ENCODE measurements around the gene IL9. TPM values are rescaled to one million over a fixed set of nuclear protein-coding genes. Genes with fewer than 3 reads are reported as not detected.

Gene IL9
- total RNA-seq, 1 experiment from 2014 or later, result not detected

GRCh38 chr5:135913713-135914626, 18.3 kb upstream of the IL9 start:
- no peak for DNase-seq
- H3K27me3 ChIP-seq, result peaks cover 13% of the 10 kb centered on the region; the same call in 1 of the 2 replicates
- no peaks in the 10 kb centered on the region for H3K36me3 ChIP-seq
- H3K27ac ChIP-seq, result no peak overlapping the region
- H3K4me1 ChIP-seq, result no peaks in the 10 kb centered on the region
- no peaks in the 10 kb centered on the region for H3K9me3 ChIP-seq (replicated peaks)
- no peak overlapping the region for H3K4me3 ChIP-seq

- no peaks in the 10 kb centered on the region; the same call in 1 of the 2 replicates for H3K9me3 ChIP-seq (replicated peaks)
- no peak overlapping the region for H3K27ac ChIP-seq
- H3K36me3 ChIP-seq, result no peaks in the 10 kb centered on the region
- no peak for DNase-seq
- H3K27me3 ChIP-seq, result peaks cover 23% of the 10 kb centered on the region
- H3K4me3 ChIP-seq, result no peak overlapping the region
- no peaks in the 10 kb centered on the region for H3K4me1 ChIP-seq
These were observed 9.5 kb upstream of the IL9 start for GRCh38 chr5:135905144-135905543.

GRCh38 chr5:135901633-135902032, 6.0 kb upstream of the IL9 start:
- peaks cover 12% of the 10 kb centered on the region for H3K4me1 ChIP-seq
- H3K36me3 ChIP-seq, result no peaks in the 10 kb centered on the region
- H3K9me3 ChIP-seq (replicated peaks), result no peaks in the 10 kb centered on the region; the same call in 1 of the 2 replicates
- H3K4me3 ChIP-seq, result no peak overlapping the region
- no peak overlapping the region for H3K27ac ChIP-seq
- H3K27me3 ChIP-seq, result peaks cover 5% of the 10 kb centered on the region; the same call in 1 of the 2 replicates
- no peak for DNase-seq

GRCh38 chr5:135900276-135900675, 4.6 kb upstream of the IL9 start:
- Histone ChIP-seq H3K4me1 (peaks cover 12% of the 10 kb centered on the region), H3K27ac (no peak overlapping the region), H3K4me3 (no peak overlapping the region), H3K9me3 (replicated peaks) (no peaks in the 10 kb centered on the region; the same call in 1 of the 2 replicates), H3K27me3 (no peaks in the 10 kb centered on the region), H3K36me3 (no peaks in the 10 kb centered on the region)
- DNase-seq, result no peak

- Histone ChIP-seq H3K27ac (no peak overlapping the region), H3K9me3 (replicated peaks) (no peaks in the 10 kb centered on the region; the same call in 1 of the 2 replicates), H3K4me3 (no peak overlapping the region), H3K27me3 (no peaks in the 10 kb centered on the region), H3K36me3 (no peaks in the 10 kb centered on the region), H3K4me1 (peaks cover 12% of the 10 kb centered on the region)
- peak; percentile 54 to 85 for DNase-seq
These were observed 3.0 kb upstream of the IL9 start for GRCh38 chr5:135898651-135899050.

- H3K27ac ChIP-seq, result no peak overlapping the region
- H3K36me3 ChIP-seq, result no peaks in the 10 kb centered on the region
- no peaks in the 10 kb centered on the region for H3K9me3 ChIP-seq (replicated peaks)
- no peak for DNase-seq
- H3K4me1 ChIP-seq, result peaks cover 37% of the 10 kb centered on the region
- no peaks in the 10 kb centered on the region for H3K27me3 ChIP-seq
- H3K4me3 ChIP-seq, result no peak overlapping the region
These were observed 852 bp downstream of the IL9 start for GRCh38 chr5:135894789-135895188.

- peaks cover 36% of the 10 kb centered on the region for H3K4me1 ChIP-seq
- H3K4me3 ChIP-seq, result no peak overlapping the region
- H3K27me3 ChIP-seq, result no peaks in the 10 kb centered on the region
- H3K9me3 ChIP-seq (replicated peaks), result no peaks in the 10 kb centered on the region
- H3K36me3 ChIP-seq, result no peaks in the 10 kb centered on the region
- no peak overlapping the region for H3K27ac ChIP-seq
- no peak for DNase-seq
These were observed 1.4 kb downstream of the IL9 start for GRCh38 chr5:135894276-135894675.

- peaks cover 31% of the 10 kb centered on the region for H3K4me1 ChIP-seq
- no peak overlapping the region for H3K4me3 ChIP-seq
- H3K27ac ChIP-seq, result peak overlapping the region; percentile 44; the same call in 1 of the 2 replicates
- DNase-seq, result peak; percentile 66 to 78
- no peaks in the 10 kb centered on the region for H3K9me3 ChIP-seq (replicated peaks)
- H3K36me3 ChIP-seq, result no peaks in the 10 kb centered on the region
- H3K27me3 ChIP-seq, result no peaks in the 10 kb centered on the region
These were observed 3.9 kb downstream of the IL9 start for GRCh38 chr5:135891791-135892190.

- Histone ChIP-seq H3K9me3 (replicated peaks) (no peaks in the 10 kb centered on the region), H3K4me1 (peaks cover 31% of the 10 kb centered on the region), H3K36me3 (no peaks in the 10 kb centered on the region), H3K4me3 (no peak overlapping the region), H3K27me3 (no peaks in the 10 kb centered on the region), H3K27ac (peak overlapping the region; percentile 44)
- DNase-seq, result peak; percentile 15 to 62
These were observed 4.4 kb downstream of the IL9 start for GRCh38 chr5:135891268-135891667.

GRCh38 chr5:135890867-135891266, 4.8 kb downstream of the IL9 start:
- Histone ChIP-seq H3K4me3 (no peak overlapping the region), H3K9me3 (replicated peaks) (no peaks in the 10 kb centered on the region), H3K27me3 (no peaks in the 10 kb centered on the region), H3K36me3 (no peaks in the 10 kb centered on the region), H3K4me1 (peaks cover 31% of the 10 kb centered on the region), H3K27ac (peak overlapping the region; percentile 44)
- peak; percentile 49 to 61 for DNase-seq

GRCh38 chr5:135890296-135890695, 5.3 kb downstream of the IL9 start:
- DNase-seq, result no peak
- no peaks in the 10 kb centered on the region for H3K36me3 ChIP-seq
- no peak overlapping the region for H3K27ac ChIP-seq
- H3K4me1 ChIP-seq, result peaks cover 31% of the 10 kb centered on the region
- H3K9me3 ChIP-seq (replicated peaks), result no peaks in the 10 kb centered on the region
- no peaks in the 10 kb centered on the region for H3K27me3 ChIP-seq
- H3K4me3 ChIP-seq, result no peak overlapping the region

- Histone ChIP-seq H3K9me3 (replicated peaks) (no peaks in the 10 kb centered on the region), H3K4me3 (no peak overlapping the region), H3K4me1 (peaks cover 31% of the 10 kb centered on the region), H3K27ac (no peak overlapping the region), H3K36me3 (no peaks in the 10 kb centered on the region), H3K27me3 (peaks cover 3% of the 10 kb centered on the region; the same call in 1 of the 2 replicates)
- DNase-seq, result peak; percentile 26 to 47
These were observed 7.6 kb downstream of the IL9 start for GRCh38 chr5:135887881-135888614.

GRCh38 chr5:135887447-135887864, 8.2 kb downstream of the IL9 start:
- no peaks in the 10 kb centered on the region for H3K9me3 ChIP-seq (replicated peaks)
- H3K27me3 ChIP-seq, result peaks cover 3% of the 10 kb centered on the region; the same call in 1 of the 2 replicates
- H3K36me3 ChIP-seq, result no peaks in the 10 kb centered on the region
- H3K27ac ChIP-seq, result no peak overlapping the region
- DNase-seq, result peak; percentile 73 to 88
- no peak overlapping the region for H3K4me3 ChIP-seq
- peaks cover 25% of the 10 kb centered on the region for H3K4me1 ChIP-seq

GRCh38 chr5:135886136-135886535, 9.5 kb downstream of the IL9 start:
- Histone ChIP-seq H3K27ac (no peak overlapping the region), H3K27me3 (peaks cover 5% of the 10 kb centered on the region; the same call in 1 of the 2 replicates), H3K4me1 (peaks cover 12% of the 10 kb centered on the region), H3K4me3 (no peak overlapping the region), H3K36me3 (no peaks in the 10 kb centered on the region), H3K9me3 (replicated peaks) (no peaks in the 10 kb centered on the region)
- DNase-seq, result no peak

- Histone ChIP-seq H3K27me3 (peaks cover 8% of the 10 kb centered on the region; the same call in 1 of the 2 replicates), H3K27ac (no peak overlapping the region), H3K4me1 (peaks cover 6% of the 10 kb centered on the region; the same call in 1 of the 2 replicates), H3K4me3 (no peak overlapping the region), H3K9me3 (replicated peaks) (no peaks in the 10 kb centered on the region), H3K36me3 (no peaks in the 10 kb centered on the region)
- no peak for DNase-seq
These were observed 10.6 kb downstream of the IL9 start for GRCh38 chr5:135885031-135885430.

Data from SJCRH30 (cell line).